ENCODE results near the gene DOK6.

DNA sequence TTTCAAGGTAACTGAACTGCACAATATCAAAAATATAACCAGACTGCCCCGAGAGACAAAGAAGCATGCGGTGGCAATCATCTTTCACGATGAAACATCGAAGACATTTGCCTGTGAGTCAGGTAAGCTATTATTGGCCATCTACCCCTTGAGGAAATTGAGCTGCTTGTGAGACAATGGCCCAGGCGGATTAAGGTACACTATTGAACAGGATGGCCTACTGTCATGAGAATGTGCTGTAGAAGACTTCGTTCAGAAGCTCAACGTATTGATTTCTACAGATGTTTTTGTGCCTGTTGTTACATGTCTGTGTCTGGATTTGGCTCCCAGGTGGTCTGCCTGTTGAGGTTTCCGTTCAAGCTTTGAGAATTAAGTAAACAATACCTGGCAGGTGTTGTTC, 198.7 kb downstream of the DOK6 start:
- TF ChIP-seq, protein P1, sequence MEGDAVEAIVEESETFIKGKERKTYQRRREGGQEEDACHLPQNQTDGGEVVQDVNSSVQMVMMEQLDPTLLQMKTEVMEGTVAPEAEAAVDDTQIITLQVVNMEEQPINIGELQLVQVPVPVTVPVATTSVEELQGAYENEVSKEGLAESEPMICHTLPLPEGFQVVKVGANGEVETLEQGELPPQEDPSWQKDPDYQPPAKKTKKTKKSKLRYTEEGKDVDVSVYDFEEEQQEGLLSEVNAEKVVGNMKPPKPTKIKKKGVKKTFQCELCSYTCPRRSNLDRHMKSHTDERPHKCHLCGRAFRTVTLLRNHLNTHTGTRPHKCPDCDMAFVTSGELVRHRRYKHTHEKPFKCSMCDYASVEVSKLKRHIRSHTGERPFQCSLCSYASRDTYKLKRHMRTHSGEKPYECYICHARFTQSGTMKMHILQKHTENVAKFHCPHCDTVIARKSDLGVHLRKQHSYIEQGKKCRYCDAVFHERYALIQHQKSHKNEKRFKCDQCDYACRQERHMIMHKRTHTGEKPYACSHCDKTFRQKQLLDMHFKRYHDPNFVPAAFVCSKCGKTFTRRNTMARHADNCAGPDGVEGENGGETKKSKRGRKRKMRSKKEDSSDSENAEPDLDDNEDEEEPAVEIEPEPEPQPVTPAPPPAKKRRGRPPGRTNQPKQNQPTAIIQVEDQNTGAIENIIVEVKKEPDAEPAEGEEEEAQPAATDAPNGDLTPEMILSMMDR (IDR thresholded peaks at IDR 0.05; ENCODE audit: extremely low read depth in 1 of 2, insufficient read depth in 1 of 2, low read depth in 1 of 2, low read length in 2 of 2) = no peak
- no peak for TF ChIP-seq POLR2A (IDR thresholded peaks at IDR 0.05; ENCODE audit: low read depth, low read length)
- no peak for TF ChIP-seq EZH2 (IDR thresholded peaks at IDR 0.05; ENCODE audit: borderline replicate concordance, low read depth, low read length, severe bottlenecking)
- TF ChIP-seq POLR2AphosphoS5 (IDR thresholded peaks at IDR 0.05; ENCODE audit: insufficient read depth, low read depth, low read length) = no peak
- no peak for TF ChIP-seq FOS (IDR thresholded peaks at IDR 0.05; ENCODE audit: borderline replicate concordance, insufficient read depth, low read length)
- TF ChIP-seq, protein P2, sequence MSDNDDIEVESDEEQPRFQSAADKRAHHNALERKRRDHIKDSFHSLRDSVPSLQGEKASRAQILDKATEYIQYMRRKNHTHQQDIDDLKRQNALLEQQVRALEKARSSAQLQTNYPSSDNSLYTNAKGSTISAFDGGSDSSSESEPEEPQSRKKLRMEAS (IDR thresholded peaks at IDR 0.05; ENCODE audit: insufficient read depth, insufficient read length) = no peak
- no peak for TF ChIP-seq MYC (IDR thresholded peaks at IDR 0.05; ENCODE audit: low read depth, low read length)

Data from endothelial cell of umbilical vein (primary cell).